ENCODE results near the gene GOLPH3L.

DNA sequence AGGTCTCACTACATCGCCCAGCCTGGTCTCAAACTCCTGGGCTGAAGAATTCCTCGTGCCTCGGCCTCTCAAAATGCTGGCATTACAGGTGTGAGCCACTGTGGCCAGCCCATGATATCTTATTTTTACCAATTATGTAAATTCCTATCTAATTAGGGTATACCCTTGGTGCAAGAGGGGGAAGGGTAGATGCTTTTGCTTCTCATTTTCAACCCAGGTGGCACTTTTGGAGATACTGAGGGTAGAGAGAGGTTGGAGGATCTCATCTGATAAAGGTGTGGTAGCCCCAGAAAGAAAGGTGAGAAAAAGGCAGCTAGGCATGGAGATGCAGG is 85.0 kb downstream of the GOLPH3L start:
- TF ChIP-seq, protein P1, sequence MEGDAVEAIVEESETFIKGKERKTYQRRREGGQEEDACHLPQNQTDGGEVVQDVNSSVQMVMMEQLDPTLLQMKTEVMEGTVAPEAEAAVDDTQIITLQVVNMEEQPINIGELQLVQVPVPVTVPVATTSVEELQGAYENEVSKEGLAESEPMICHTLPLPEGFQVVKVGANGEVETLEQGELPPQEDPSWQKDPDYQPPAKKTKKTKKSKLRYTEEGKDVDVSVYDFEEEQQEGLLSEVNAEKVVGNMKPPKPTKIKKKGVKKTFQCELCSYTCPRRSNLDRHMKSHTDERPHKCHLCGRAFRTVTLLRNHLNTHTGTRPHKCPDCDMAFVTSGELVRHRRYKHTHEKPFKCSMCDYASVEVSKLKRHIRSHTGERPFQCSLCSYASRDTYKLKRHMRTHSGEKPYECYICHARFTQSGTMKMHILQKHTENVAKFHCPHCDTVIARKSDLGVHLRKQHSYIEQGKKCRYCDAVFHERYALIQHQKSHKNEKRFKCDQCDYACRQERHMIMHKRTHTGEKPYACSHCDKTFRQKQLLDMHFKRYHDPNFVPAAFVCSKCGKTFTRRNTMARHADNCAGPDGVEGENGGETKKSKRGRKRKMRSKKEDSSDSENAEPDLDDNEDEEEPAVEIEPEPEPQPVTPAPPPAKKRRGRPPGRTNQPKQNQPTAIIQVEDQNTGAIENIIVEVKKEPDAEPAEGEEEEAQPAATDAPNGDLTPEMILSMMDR (IDR thresholded peaks at IDR 0.05), result no peak
- TF ChIP-seq EZH2phosphoT487 (IDR thresholded peaks at IDR 0.05) (no peak), EZH2 (IDR thresholded peaks at IDR 0.05) (no peak)

All from neural progenitor cell (in vitro differentiated cells).